Measurements from ENCODE around the gene ELOVL1. TPM values are rescaled to one million over a fixed set of nuclear protein-coding genes. Genes with fewer than 3 reads are reported as not detected.

The ELOVL1 gene
- total RNA-seq, 1 donor from 2014 or later = 61.9 TPM

DNA sequence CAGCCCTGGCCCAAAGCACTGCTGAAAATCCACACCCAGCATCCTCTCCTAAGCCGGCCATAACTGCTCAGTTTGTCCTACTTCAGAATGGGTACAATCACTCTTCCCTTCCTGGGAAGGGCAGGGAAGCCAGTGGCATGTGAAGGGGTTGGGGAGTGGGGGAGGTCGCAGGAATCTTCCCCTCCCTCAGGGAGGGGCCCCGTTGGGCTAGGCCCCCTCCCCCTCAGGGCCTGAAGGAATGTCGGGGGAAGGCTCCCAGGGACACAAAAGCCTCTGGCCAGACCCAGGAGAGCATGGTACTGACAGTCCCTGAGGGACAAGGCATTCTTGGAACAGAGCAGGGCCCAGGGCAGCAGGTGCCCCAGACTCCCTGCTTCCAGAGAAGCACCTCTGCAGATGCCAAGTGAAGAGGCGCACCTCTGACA is 1.2 kb downstream of the ELOVL1 start:
- H3K4me1 Mint-ChIP-seq (ENCODE audit: unreplicated experiment) = peaks cover 40% of the 10 kb centered on the region
- H3K27ac Mint-ChIP-seq (ENCODE audit: unreplicated experiment) = peak overlapping the region; percentile 70
- peak overlapping the region; percentile 84 for H3K4me3 Mint-ChIP-seq (ENCODE audit: unreplicated experiment)
- DNase-seq (ENCODE audit: extremely low spot score, unreplicated experiment) = no peak
- TF ChIP-seq, protein P1, sequence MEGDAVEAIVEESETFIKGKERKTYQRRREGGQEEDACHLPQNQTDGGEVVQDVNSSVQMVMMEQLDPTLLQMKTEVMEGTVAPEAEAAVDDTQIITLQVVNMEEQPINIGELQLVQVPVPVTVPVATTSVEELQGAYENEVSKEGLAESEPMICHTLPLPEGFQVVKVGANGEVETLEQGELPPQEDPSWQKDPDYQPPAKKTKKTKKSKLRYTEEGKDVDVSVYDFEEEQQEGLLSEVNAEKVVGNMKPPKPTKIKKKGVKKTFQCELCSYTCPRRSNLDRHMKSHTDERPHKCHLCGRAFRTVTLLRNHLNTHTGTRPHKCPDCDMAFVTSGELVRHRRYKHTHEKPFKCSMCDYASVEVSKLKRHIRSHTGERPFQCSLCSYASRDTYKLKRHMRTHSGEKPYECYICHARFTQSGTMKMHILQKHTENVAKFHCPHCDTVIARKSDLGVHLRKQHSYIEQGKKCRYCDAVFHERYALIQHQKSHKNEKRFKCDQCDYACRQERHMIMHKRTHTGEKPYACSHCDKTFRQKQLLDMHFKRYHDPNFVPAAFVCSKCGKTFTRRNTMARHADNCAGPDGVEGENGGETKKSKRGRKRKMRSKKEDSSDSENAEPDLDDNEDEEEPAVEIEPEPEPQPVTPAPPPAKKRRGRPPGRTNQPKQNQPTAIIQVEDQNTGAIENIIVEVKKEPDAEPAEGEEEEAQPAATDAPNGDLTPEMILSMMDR (IDR thresholded peaks at IDR 0.05) = no peak
- no peaks in the 10 kb centered on the region for H3K27me3 Mint-ChIP-seq (ENCODE audit: unreplicated experiment)
- peaks cover 19% of the 10 kb centered on the region for H3K36me3 Mint-ChIP-seq (ENCODE audit: unreplicated experiment)
- no peaks in the 10 kb centered on the region for H3K9me3 Mint-ChIP-seq (ENCODE audit: unreplicated experiment)

GRCh38 chr1:43366179-43366578 is 1.6 kb downstream of the ELOVL1 start:
- Mint-ChIP-seq H3K27ac (ENCODE audit: unreplicated experiment) (peak overlapping the region; percentile 71), H3K36me3 (ENCODE audit: unreplicated experiment) (peaks cover 19% of the 10 kb centered on the region), H3K4me3 (ENCODE audit: unreplicated experiment) (peak overlapping the region; percentile 84), H3K4me1 (ENCODE audit: unreplicated experiment) (peaks cover 44% of the 10 kb centered on the region), H3K27me3 (ENCODE audit: unreplicated experiment) (no peaks in the 10 kb centered on the region), H3K9me3 (ENCODE audit: unreplicated experiment) (no peaks in the 10 kb centered on the region)
- TF ChIP-seq, protein P1 (IDR thresholded peaks at IDR 0.05) = no peak
- DNase-seq (ENCODE audit: extremely low spot score, unreplicated experiment) = no peak

- H3K9me3 Mint-ChIP-seq (ENCODE audit: unreplicated experiment) = no peaks in the 10 kb centered on the region
- H3K27me3 Mint-ChIP-seq (ENCODE audit: unreplicated experiment) = no peaks in the 10 kb centered on the region
- no peak for DNase-seq (ENCODE audit: extremely low spot score, unreplicated experiment)
- H3K27ac Mint-ChIP-seq (ENCODE audit: unreplicated experiment) = peak overlapping the region; percentile 71
- H3K36me3 Mint-ChIP-seq (ENCODE audit: unreplicated experiment) = peaks cover 19% of the 10 kb centered on the region
- H3K4me1 Mint-ChIP-seq (ENCODE audit: unreplicated experiment) = peaks cover 48% of the 10 kb centered on the region
- TF ChIP-seq, protein P1 (IDR thresholded peaks at IDR 0.05) = no peak
- H3K4me3 Mint-ChIP-seq (ENCODE audit: unreplicated experiment) = peak overlapping the region; percentile 84
Observed at GRCh38 chr1:43365678-43366077, 2.1 kb downstream of the ELOVL1 start.

DNA sequence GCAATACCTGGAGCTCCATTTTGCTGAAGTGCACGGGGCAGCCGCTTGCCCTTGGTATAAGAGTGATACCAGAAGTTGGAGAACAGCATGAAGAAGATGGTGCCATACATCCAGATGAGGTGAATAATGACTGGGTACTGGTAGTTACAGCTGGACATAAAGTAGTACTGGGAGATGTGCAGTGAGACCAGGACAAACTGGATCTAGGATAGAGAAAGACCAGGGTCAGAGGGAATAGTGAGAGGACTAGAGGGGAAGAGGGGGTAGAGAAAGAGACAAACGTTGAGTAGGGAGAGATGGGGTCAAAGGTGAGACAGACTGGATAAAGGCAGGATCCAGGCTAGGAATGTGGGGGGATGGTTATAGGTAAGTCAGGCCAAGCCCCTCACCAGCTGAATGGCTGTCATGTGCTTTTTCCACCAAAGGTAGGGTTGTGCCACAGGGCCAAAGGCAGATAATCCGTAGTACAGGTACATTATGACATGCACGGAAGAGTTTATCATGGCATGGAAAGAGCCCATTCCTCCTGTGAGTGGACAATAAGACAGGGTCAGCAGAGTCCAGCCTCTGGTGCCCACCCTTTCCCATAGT is 3.8 kb downstream of the ELOVL1 start:
- Mint-ChIP-seq H3K36me3 (ENCODE audit: unreplicated experiment) (peaks cover 19% of the 10 kb centered on the region), H3K4me3 (ENCODE audit: unreplicated experiment) (no peak overlapping the region), H3K9me3 (ENCODE audit: unreplicated experiment) (no peaks in the 10 kb centered on the region), H3K27me3 (ENCODE audit: unreplicated experiment) (no peaks in the 10 kb centered on the region), H3K27ac (ENCODE audit: unreplicated experiment) (peak overlapping the region; percentile 12), H3K4me1 (ENCODE audit: unreplicated experiment) (peaks cover 59% of the 10 kb centered on the region)
- no peak for DNase-seq (ENCODE audit: extremely low spot score, unreplicated experiment)
- TF ChIP-seq, protein P1 (IDR thresholded peaks at IDR 0.05) = no peak

GRCh38 chr1:43363283-43363934 is 4.4 kb downstream of the ELOVL1 start:
- H3K27me3 Mint-ChIP-seq (ENCODE audit: unreplicated experiment) = no peaks in the 10 kb centered on the region
- TF ChIP-seq, protein P1 (IDR thresholded peaks at IDR 0.05) = no peak
- H3K4me3 Mint-ChIP-seq (ENCODE audit: unreplicated experiment) = no peak overlapping the region
- H3K36me3 Mint-ChIP-seq (ENCODE audit: unreplicated experiment) = peaks cover 19% of the 10 kb centered on the region
- no peak overlapping the region for H3K27ac Mint-ChIP-seq (ENCODE audit: unreplicated experiment)
- no peak for DNase-seq (ENCODE audit: extremely low spot score, unreplicated experiment)
- H3K4me1 Mint-ChIP-seq (ENCODE audit: unreplicated experiment) = peaks cover 55% of the 10 kb centered on the region
- H3K9me3 Mint-ChIP-seq (ENCODE audit: unreplicated experiment) = no peaks in the 10 kb centered on the region

Data from osteocyte (in vitro differentiated cells).